Right lobe of liver (tissue), 4 donors: ENCODE measurements around the gene CEP135.

Source experiments
- CTCF ChIP-seq, 4 donors: fragments of 200-600 bp in 3 of 4; fragments of 450-650 bp in 1 of 4; IDR thresholded peaks; one replicate each; pipeline versions ENCODE4 v1.5.1 to v1.8.0; 2016 to 2022; ENCODE audit warnings: antibody characterized with exemption in 4 of 4, mild to moderate bottlenecking in 2 of 4
- POLR2A ChIP-seq: fragments of 450-650 bp; IDR thresholded peaks from one replicate; pipeline ENCODE4 v1.6.1; 2017; ENCODE audit warnings: antibody characterized with exemption, mild to moderate bottlenecking
- donor health status: DM: no; HTN: no; CAD: no.
- donor health status: DM: no; HTN: no; CAD: no.
- donor health status: DM: no; HTN: yes; CAD: no.

- TF ChIP-seq POLR2A (no peak), CTCF (IDR thresholded peaks at IDR 0.05) (no peak)
Measured at GRCh38 chr4:55931043-55931442, 17.7 kb upstream of the CEP135 start.
